ENCODE data around the gene LILRB2.

DNA sequence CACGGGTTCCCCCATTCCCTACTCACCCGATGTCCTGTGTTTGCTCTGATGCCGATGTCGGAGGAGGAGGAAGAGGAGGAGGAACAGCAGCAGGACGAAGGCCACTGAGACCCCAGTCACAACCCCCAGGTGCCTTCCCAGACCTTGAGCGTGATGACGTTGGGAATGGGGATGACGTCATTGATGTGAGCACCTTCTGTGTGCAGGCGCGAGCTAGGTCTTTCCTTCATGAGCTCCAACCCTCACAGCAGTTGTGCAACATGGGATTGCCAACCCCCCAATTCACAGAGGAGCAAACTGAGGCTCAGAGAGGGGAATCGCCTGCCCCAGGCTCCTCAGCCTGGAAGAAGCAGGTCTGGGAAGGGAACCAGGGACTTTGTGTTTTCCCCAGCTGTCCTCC, 28.1 kb downstream of the LILRB2 start:
- TF ChIP-seq CTCF (IDR thresholded peaks at IDR 0.05; ENCODE audit: low read length), result no peak
- no peak for TF ChIP-seq EZH2phosphoT487 (IDR thresholded peaks at IDR 0.05; ENCODE audit: low read length)
- TF ChIP-seq EZH2 (optimal IDR thresholded peaks at IDR 0.05; ENCODE audit: low read depth, low read length), result no peak

All from MM.1S (cell line).